ENCODE measurements around the gene LGR6.
"Not testable (repeated sequence)": the region's sequence is repeated elsewhere in the genome, so short reads cannot be mapped to it uniquely, and the experiment has no call there.

LGR6 gene

DNA sequence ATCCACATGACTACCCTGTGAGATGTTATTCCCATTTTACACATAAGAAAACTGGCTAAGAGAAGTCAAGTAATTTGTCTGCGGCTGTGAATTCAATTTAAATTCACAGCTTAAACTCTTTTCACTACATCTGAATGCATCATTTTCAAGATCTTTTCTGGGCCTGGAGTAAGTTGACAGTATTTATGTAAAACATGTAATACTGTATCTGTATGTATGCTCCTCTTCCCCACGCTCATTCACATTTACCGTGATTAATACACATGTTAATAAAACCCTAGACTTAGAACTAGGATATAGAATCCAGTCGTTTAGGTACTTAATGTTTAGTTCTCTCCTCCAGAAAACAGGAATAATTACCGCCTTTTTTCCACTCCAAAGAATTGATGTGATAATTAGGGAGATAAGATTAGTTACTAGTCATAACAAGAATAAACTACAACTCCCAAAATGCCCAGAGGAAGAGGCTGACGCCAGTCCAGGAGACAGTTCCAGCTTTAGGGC is 154.5 kb downstream of the LGR6 start:
- no peak for DNase-seq

GRCh38 chr1:202348509-202349205 is 155.1 kb downstream of the LGR6 start, which contains the start of gene PPP1R12B:
TSS of gene PPP1R12B (plus strand) at chr1:202348699. CDS start at chr1:202348852, 153 bp downstream.
- DNase-seq, result peak; percentile 99

- DNase-seq, result peak; percentile 59
Measured at GRCh38 chr1:202349206-202349928, 155.8 kb downstream of the LGR6 start.

DNA sequence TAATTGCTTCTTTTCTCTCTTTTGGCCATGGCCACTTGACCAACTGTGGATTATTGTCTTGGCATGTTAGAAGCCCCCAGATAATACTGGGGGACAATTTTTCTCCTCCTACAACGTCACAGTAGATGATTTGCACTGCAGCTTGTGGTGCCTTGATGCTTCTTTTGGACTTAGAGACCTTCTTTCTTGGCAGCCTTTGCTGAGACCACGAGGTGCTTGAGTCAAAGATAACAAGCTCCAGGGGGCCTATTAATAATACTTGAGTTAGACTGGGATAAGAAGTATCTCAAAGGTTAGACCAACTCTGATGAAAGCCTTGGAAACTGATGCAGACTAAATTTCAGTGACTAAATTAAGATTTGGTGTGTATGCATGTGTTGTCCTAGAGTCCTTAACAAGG is 158.1 kb downstream of the LGR6 start:
- no peak for DNase-seq

- DNase-seq, result not testable (repeated sequence)
Measured at GRCh38 chr1:202352583-202353197, 159.1 kb downstream of the LGR6 start.

GRCh38 chr1:202355944-202356553 is 162.4 kb downstream of the LGR6 start:
- DNase-seq, result no peak

DNA sequence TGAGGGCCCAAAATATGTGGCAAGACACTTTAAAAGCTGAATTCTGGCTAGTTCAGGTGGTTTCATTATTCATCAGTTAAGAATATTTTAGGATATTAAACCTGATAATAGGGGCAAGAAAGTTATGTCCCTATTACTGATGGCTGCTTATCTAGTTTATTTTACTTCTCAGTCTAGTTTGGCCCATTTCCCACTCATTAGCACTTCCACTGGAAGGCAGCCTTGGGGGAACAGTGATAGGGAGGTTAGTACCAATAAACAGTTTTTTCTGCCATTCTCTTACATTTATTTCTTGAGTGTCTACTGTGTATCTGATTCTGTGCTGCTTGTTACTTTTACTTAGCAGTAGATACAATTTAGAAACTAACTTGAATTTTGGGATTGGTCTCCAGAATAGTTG is 163.9 kb downstream of the LGR6 start:
- no peak for DNase-seq

DNA sequence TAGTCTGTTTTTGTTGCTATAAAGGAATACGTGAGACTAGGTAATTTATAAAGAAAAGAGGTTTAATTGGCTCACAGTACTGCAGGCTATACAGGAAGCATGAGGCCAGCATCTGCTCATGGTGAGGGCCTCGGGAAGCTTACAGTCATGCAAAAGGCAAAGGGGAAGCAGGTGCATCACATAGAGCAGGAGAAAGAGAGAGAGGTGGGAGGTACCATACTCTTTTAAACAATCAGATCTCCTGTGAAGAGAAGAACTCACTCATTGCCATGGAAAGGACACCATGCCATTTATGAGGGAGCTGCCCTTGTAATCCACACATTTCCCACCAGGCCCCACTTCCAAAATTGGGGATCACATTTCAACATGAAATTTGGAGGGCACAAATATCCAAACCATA is 167.6 kb downstream of the LGR6 start:
- DNase-seq, result no peak

- no peak for DNase-seq
Measured at GRCh38 chr1:202361701-202362100, 168.1 kb downstream of the LGR6 start.

DNA sequence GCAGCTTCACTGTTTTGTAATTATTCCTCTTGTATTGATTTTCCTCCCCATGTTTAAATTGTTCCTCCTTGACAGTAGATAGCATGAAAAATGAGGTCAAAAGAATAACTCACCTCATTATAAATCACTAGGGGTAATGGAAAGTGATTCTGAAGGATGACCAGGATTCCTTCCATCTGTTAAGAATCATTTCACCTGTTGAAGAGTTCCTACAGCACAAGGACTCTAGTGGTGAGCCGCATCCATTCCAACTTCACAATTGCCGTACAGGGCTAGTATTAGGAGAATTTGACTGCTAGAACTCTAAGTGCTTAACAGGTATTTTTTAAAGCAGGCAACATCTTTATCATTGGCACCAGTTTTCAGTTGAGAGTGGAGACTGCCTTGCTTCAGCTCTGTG is 168.6 kb downstream of the LGR6 start:
- DNase-seq, result no peak

GRCh38 chr1:202365092-202365815 is 171.7 kb downstream of the LGR6 start:
- peak; percentile 52 for DNase-seq

GRCh38 chr1:202367271-202367670 is 173.7 kb downstream of the LGR6 start:
- no peak for DNase-seq
